Chondrocyte (in vitro differentiated cells): ENCODE results near the gene ANKFY1. TPM values are rescaled to one million over a fixed set of nuclear protein-coding genes. Genes with fewer than 3 reads are reported as not detected.

Experiments used
- DNase-seq: peaks from one replicate; pipeline ENCODE4 v3.0.0; 2021; ENCODE audit warnings: mixed read lengths, low spot score
- H3K27ac Mint-ChIP-seq: one replicate; pipeline ENCODE4 v1.8.0; 2021; ENCODE audit warnings: mild to moderate bottlenecking, moderate library complexity, mixed read lengths; ENCODE audit not compliant: unreplicated experiment
- H3K27me3 Mint-ChIP-seq: 2 replicates; pipeline ENCODE4 v1.8.0; 2021; ENCODE audit warnings: low read depth, mixed read lengths
- H3K36me3 Mint-ChIP-seq: 2 replicates; pipeline ENCODE4 v1.8.0; 2021; ENCODE audit warnings: low read depth, mixed read lengths
- H3K4me1 Mint-ChIP-seq: 2 replicates; pipeline ENCODE4 v1.8.0; 2021; ENCODE audit warnings: low read depth, mild to moderate bottlenecking, mixed read lengths
- H3K4me3 Mint-ChIP-seq: one replicate; pipeline ENCODE4 v1.8.0; 2021; ENCODE audit warnings: mild to moderate bottlenecking, moderate library complexity, mixed read lengths; ENCODE audit not compliant: unreplicated experiment
- H3K9me3 Mint-ChIP-seq: 2 replicates; pipeline ENCODE4 v1.8.0; 2021; ENCODE audit warnings: low read depth, mixed read lengths
- CTCF ChIP-seq: fragments of 200-600 bp; sonication (generic); IDR thresholded peaks from 2 replicates; pipeline ENCODE4 v1.5.0; 2021; ENCODE audit warnings: antibody characterized with exemption, mild to moderate bottlenecking, moderate library complexity
- total RNA-seq: library from RNA; stranded (reverse); gene quantifications from 3 replicates; pipeline ENCODE4 v1.2.1, GENCODE V29; 2021

Gene ANKFY1
- total RNA-seq, 1 donor from 2014 or later: 44.7 TPM

DNA sequence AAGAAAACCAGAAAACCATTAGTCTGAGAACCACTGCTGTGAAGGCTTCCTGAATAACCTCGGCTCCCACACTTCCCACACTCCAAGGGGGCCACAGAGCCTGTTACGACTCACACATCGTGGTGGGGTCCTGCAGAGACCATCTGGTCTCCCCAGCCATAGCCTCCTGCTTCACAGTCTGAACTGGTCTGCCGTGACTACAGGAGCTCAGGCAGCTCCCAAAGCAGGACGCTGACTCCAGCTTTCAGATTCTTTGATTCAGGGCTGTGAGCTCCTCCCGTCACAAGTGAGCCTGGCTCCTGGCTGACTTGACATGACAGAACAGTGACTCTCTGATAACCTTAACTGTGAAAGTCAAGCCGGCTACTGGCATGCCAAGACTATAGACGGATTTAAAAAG, 83.0 kb downstream of the ANKFY1 start:
- Mint-ChIP-seq H3K4me3 (no peak overlapping the region), H3K27ac (peak overlapping the region; percentile 22), H3K4me1 (peaks cover 17% of the 10 kb centered on the region), H3K9me3 (no peaks in the 10 kb centered on the region), H3K27me3 (no peaks in the 10 kb centered on the region), H3K36me3 (peaks cover 44% of the 10 kb centered on the region)
- no peak for DNase-seq
- no peak for TF ChIP-seq CTCF

GRCh38 chr17:4179071-4179470, 84.7 kb downstream of the ANKFY1 start:
- Mint-ChIP-seq H3K27me3 (no peaks in the 10 kb centered on the region), H3K4me1 (peaks cover 17% of the 10 kb centered on the region), H3K9me3 (no peaks in the 10 kb centered on the region), H3K27ac (no peak overlapping the region), H3K36me3 (peaks cover 51% of the 10 kb centered on the region), H3K4me3 (no peak overlapping the region)
- no peak for TF ChIP-seq CTCF
- DNase-seq: no peak

GRCh38 chr17:4178651-4179050, 85.1 kb downstream of the ANKFY1 start:
- no peak overlapping the region for H3K4me3 Mint-ChIP-seq
- H3K36me3 Mint-ChIP-seq: peaks cover 48% of the 10 kb centered on the region
- no peaks in the 10 kb centered on the region for H3K27me3 Mint-ChIP-seq
- DNase-seq: no peak
- H3K4me1 Mint-ChIP-seq: peaks cover 17% of the 10 kb centered on the region
- no peak for TF ChIP-seq CTCF
- H3K9me3 Mint-ChIP-seq: no peaks in the 10 kb centered on the region
- no peak overlapping the region for H3K27ac Mint-ChIP-seq

DNA sequence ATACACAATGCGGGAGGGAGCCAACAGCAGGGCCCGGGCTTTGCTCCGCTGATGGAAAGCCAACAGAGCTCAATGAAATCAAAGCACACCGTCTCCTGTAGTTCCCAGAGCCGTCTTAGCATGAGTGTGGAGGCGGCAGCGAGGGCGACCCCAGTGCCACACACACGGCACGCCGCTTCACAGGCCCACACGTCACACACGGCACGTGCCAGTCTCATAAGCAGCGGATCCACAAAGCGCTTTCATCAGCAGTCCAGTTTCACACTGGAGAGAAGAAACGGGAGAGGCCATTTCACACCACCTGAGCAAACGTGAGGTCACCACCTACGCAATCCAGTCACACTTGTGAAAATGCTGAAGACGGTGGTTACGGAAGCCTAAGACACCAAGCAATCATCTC, 86.0 kb downstream of the ANKFY1 start:
- H3K9me3 Mint-ChIP-seq: no peaks in the 10 kb centered on the region
- no peak for DNase-seq

DNA sequence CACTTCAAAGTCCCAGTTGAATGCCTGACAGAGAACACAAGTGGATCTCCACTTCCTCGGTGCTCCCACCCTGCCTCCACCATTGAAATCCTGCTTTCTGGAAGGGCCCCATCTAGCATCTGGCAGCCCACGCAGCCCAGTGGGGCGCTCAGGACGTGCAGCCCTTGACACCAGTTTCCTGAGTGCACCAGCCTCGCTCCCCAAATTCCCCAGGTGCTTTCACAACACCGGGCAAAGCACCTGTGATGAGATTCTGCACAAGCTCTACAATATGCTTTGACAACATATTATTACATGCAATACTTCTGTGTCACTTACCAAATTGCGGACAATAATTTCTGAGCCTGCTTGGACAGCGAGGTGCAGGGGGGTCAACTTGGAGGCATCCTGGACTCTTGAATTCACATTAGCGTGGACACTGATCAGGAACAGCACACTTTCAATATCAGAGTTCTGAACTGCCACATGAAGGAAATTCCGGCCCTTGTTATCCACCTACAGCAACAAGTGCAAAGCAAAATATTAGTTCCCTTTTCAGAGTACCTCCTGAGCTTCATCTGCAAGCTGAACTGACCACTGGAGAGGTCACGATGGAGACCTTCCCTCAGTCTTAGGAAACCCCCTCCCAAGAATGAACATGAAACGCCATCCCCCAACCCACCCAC, 86.8 kb downstream of the ANKFY1 start:
- TF ChIP-seq CTCF: no peak
- Mint-ChIP-seq H3K36me3 (peaks cover 42% of the 10 kb centered on the region), H3K9me3 (no peaks in the 10 kb centered on the region), H3K4me3 (no peak overlapping the region), H3K27me3 (no peaks in the 10 kb centered on the region), H3K27ac (peak overlapping the region; percentile 50), H3K4me1 (peaks cover 17% of the 10 kb centered on the region)
- peak; percentile 60 for DNase-seq

More for the DNA sequence above, 86.0 kb downstream of the ANKFY1 start:
- Mint-ChIP-seq H3K27ac (no peak overlapping the region), H3K4me3 (no peak overlapping the region), H3K36me3 (peaks cover 42% of the 10 kb centered on the region), H3K4me1 (peaks cover 17% of the 10 kb centered on the region), H3K27me3 (no peaks in the 10 kb centered on the region)
- TF ChIP-seq CTCF: no peak
